ENCODE data around the gene WBP2NL. TPM values are rescaled to one million over a fixed set of nuclear protein-coding genes. Genes with fewer than 3 reads are reported as not detected.

The WBP2NL gene
- total RNA-seq, 3 donors from 2014 or later (not counting 1 experiment from before 2014, with no cell fraction given) = 1.7 to 3.6 (median 3.0) TPM

DNA sequence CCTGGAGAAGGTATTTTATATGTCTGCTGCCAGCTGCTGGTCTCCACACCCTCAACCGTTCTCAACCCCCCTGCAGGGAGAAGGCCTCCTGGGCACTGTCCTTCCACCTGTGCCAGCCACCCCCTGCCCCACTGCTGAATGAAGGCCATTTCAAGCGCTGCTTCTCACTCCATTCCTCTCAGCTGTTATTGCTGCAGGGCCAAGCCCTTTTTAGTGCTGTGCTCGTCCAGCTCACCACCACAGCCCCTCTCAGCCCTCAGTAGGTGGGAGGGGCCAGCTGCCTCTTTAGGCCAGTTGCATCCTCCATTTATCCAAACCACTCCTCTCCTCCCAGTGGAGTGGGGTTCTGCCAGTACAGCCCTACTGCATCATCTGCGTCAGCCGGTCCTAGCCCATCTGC is 1.8 kb upstream of the WBP2NL start:
- H3K4me3 ChIP-seq (ENCODE audit: low read length) = no peak overlapping the region
- H3K4me1 Mint-ChIP-seq = peaks cover 5 to 22% of the 10 kb centered on the region in 2 donors
- H3K9me3 ChIP-seq (ENCODE audit: control insufficient read depth, insufficient read depth, low read length) = no peaks in the 10 kb centered on the region
- peaks cover 21% of the 10 kb centered on the region for H3K4me1 ChIP-seq (ENCODE audit: control insufficient read depth, insufficient read depth, low read length)
- 92% methylated on average over 5 of the region's 5 CpGs for WGBS (ENCODE audit: insufficient coverage)
- H3K27me3 ChIP-seq (ENCODE audit: control insufficient read depth, insufficient read depth, low read length) = no peaks in the 10 kb centered on the region
- no peaks in the 10 kb centered on the region for H3K36me3 Mint-ChIP-seq
- H3K27me3 Mint-ChIP-seq (ENCODE audit: low read depth in 2 of 2) = peaks cover 0 to 20% of the 10 kb centered on the region in 2 donors
- no peaks in the 10 kb centered on the region for H3K36me3 ChIP-seq (ENCODE audit: control insufficient read depth, insufficient read depth, low read length)
- intact Hi-C loops (cut with micrococcal nuclease) = no loop called here
- DNase-seq = no peak
- H3K27ac ChIP-seq (ENCODE audit: low read length) = no peak overlapping the region
- ATAC-seq = no peak
- peak overlapping the region in 1 of 2 donors; percentile 94 for H3K27ac Mint-ChIP-seq
- TF ChIP-seq, protein P1, sequence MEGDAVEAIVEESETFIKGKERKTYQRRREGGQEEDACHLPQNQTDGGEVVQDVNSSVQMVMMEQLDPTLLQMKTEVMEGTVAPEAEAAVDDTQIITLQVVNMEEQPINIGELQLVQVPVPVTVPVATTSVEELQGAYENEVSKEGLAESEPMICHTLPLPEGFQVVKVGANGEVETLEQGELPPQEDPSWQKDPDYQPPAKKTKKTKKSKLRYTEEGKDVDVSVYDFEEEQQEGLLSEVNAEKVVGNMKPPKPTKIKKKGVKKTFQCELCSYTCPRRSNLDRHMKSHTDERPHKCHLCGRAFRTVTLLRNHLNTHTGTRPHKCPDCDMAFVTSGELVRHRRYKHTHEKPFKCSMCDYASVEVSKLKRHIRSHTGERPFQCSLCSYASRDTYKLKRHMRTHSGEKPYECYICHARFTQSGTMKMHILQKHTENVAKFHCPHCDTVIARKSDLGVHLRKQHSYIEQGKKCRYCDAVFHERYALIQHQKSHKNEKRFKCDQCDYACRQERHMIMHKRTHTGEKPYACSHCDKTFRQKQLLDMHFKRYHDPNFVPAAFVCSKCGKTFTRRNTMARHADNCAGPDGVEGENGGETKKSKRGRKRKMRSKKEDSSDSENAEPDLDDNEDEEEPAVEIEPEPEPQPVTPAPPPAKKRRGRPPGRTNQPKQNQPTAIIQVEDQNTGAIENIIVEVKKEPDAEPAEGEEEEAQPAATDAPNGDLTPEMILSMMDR (IDR thresholded peaks at IDR 0.05) = no peak
- H3K9me3 Mint-ChIP-seq = peaks cover 0 to 2% of the 10 kb centered on the region in 2 donors
- H3K4me3 Mint-ChIP-seq = no peak overlapping the region

DNA sequence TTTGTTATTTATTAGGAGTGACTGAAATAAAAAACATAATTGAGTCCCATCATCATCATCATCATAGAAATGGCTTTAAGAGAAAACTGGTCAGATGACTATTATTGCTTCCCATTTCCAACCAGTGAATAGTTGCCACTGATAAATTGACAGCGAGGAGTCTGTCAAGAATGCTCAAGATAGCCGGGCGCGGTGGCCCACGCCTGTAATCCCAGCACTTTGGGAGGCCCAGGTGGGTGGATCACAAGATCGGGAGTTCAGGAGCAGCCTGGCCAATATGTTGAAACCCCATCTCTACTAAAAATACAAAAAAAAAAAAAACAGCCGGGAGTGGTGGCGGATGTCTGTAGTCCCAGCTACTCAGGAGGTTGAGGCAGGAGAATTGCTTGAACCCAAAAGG is 1.9 kb downstream of the WBP2NL start:
- Histone ChIP-seq H3K9me3 (ENCODE audit: control insufficient read depth, insufficient read depth, low read length) (no peaks in the 10 kb centered on the region), H3K27me3 (ENCODE audit: control insufficient read depth, insufficient read depth, low read length) (no peaks in the 10 kb centered on the region), H3K27ac (ENCODE audit: low read length) (no peak overlapping the region), H3K36me3 (ENCODE audit: control insufficient read depth, insufficient read depth, low read length) (no peaks in the 10 kb centered on the region), H3K4me3 (ENCODE audit: low read length) (no peak overlapping the region), H3K4me1 (ENCODE audit: control insufficient read depth, insufficient read depth, low read length) (peaks cover 21% of the 10 kb centered on the region)
- intact Hi-C loops (cut with micrococcal nuclease) = no loop called here
- DNase-seq = no peak
- 99% methylated on average over 8 of the region's 8 CpGs for WGBS (ENCODE audit: insufficient coverage)
- H3K36me3 Mint-ChIP-seq = no peaks in the 10 kb centered on the region
- no peak for ATAC-seq
- TF ChIP-seq, protein P1 (IDR thresholded peaks at IDR 0.05) = no peak
- peak overlapping the region; percentile 7 to 49 for H3K27ac Mint-ChIP-seq
- peaks cover 5 to 22% of the 10 kb centered on the region in 2 donors for H3K4me1 Mint-ChIP-seq
- peak overlapping the region; percentile 77 for H3K4me3 Mint-ChIP-seq
- H3K27me3 Mint-ChIP-seq (ENCODE audit: low read depth in 2 of 2) = peaks cover 0 to 7% of the 10 kb centered on the region in 2 donors
- peaks cover 0 to 2% of the 10 kb centered on the region in 2 donors for H3K9me3 Mint-ChIP-seq

DNA sequence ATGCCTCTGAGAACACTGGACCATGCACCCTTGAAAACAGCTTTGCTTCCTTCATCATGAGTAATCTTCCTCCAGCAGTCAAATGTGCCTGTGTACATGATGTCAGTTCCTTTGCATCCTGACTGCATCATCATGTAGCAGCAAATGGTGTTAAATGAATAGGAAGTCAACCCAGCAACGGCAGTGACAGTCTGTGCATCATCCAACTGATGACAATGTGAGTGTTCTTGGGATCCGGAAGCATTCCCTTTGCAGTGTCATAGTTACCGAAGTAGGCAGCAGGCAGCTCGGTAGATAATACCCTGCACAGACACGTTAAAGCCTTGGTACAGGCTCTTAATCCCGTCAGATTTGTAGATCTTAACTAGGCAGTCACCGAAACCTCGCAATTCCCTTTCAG is 2.5 kb downstream of the WBP2NL start:
- peaks cover 0 to 2% of the 10 kb centered on the region in 2 donors for H3K9me3 Mint-ChIP-seq
- H3K36me3 Mint-ChIP-seq = no peaks in the 10 kb centered on the region
- H3K9me3 ChIP-seq (ENCODE audit: control insufficient read depth, insufficient read depth, low read length) = no peaks in the 10 kb centered on the region
- no peak overlapping the region for H3K4me3 Mint-ChIP-seq
- no peaks in the 10 kb centered on the region for H3K27me3 ChIP-seq (ENCODE audit: control insufficient read depth, insufficient read depth, low read length)
- H3K4me1 Mint-ChIP-seq = peaks cover 5 to 22% of the 10 kb centered on the region in 2 donors
- DNase-seq (no peak), ATAC-seq (no peak)
- H3K4me1 ChIP-seq (ENCODE audit: control insufficient read depth, insufficient read depth, low read length) = peaks cover 21% of the 10 kb centered on the region
- WGBS (ENCODE audit: insufficient coverage) = 81% methylated on average over 8 of the region's 8 CpGs
- H3K27me3 Mint-ChIP-seq (ENCODE audit: low read depth in 2 of 2) = peaks cover 0 to 7% of the 10 kb centered on the region in 2 donors
- intact Hi-C loops (cut with micrococcal nuclease) = no loop called here
- TF ChIP-seq, protein P1 (IDR thresholded peaks at IDR 0.05) = no peak
- H3K27ac ChIP-seq (ENCODE audit: low read length) = no peak overlapping the region
- H3K27ac Mint-ChIP-seq = no peak overlapping the region
- H3K4me3 ChIP-seq (ENCODE audit: low read length) = no peak overlapping the region
- no peaks in the 10 kb centered on the region for H3K36me3 ChIP-seq (ENCODE audit: control insufficient read depth, insufficient read depth, low read length)

DNA sequence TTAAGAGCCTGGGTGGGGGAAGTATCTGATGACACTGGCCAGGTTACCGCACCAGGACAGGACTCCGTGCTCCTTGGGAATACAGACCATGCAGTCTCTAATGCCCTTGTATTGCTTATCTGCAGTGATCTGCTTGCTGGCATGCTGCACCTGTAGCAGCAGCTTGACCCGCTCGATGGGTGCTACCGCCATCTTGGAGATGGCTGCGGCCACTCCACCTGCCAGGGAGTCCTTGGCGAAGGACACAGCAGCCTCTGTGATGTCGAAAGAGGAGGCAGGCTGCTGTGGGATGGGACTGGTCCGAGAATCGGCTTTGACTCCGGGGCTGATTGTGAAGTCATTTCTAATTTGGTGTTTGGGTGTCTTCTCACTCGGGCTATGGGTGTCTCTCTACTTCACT is 3.1 kb downstream of the WBP2NL start:
- H3K27me3 ChIP-seq (ENCODE audit: control insufficient read depth, insufficient read depth, low read length) = no peaks in the 10 kb centered on the region
- no peaks in the 10 kb centered on the region for H3K9me3 ChIP-seq (ENCODE audit: control insufficient read depth, insufficient read depth, low read length)
- Mint-ChIP-seq H3K4me3 (no peak overlapping the region), H3K27me3 (ENCODE audit: low read depth in 2 of 2) (peaks cover 0 to 4% of the 10 kb centered on the region in 2 donors), H3K36me3 (no peaks in the 10 kb centered on the region), H3K27ac (no peak overlapping the region), H3K4me1 (peaks cover 5 to 22% of the 10 kb centered on the region in 2 donors), H3K9me3 (peaks cover 0 to 2% of the 10 kb centered on the region in 2 donors)
- WGBS (ENCODE audit: insufficient coverage) = 97% methylated on average over 11 of the region's 12 CpGs
- TF ChIP-seq, protein P1 (IDR thresholded peaks at IDR 0.05) = no peak
- no peak overlapping the region for H3K4me3 ChIP-seq (ENCODE audit: low read length)
- intact Hi-C loops (cut with micrococcal nuclease) = no loop called here
- ATAC-seq (no peak), DNase-seq (no peak)
- H3K4me1 ChIP-seq (ENCODE audit: control insufficient read depth, insufficient read depth, low read length) = peaks cover 21% of the 10 kb centered on the region
- no peak overlapping the region for H3K27ac ChIP-seq (ENCODE audit: low read length)
- no peaks in the 10 kb centered on the region for H3K36me3 ChIP-seq (ENCODE audit: control insufficient read depth, insufficient read depth, low read length)

All from natural killer cell (primary cell).